Astrocyte (in vitro differentiated cells and primary cell): ENCODE results near the gene C2orf42. TPM values are rescaled to one million over a fixed set of nuclear protein-coding genes. Genes with fewer than 3 reads are reported as not detected.
A peak's percentile ranks its signal among the peaks of the same experiment; 100 is the strongest.

ENCODE experiments used
- DNase-seq: peaks from one replicate; pipeline ENCODE4 v3.0.0-alpha.2; 2010; ENCODE audit warnings: low read depth
- FAIRE-seq: peaks from 2 replicates; lab custom pipeline; 2011; peaks lifted over from hg19 to GRCh38; lab: Jason Lieb, UNC
- H2AFZ ChIP-seq: 2 replicates; pipeline ENCODE4 v1.6.0; 2012; ENCODE audit warnings: low read depth, low read length, inconsistent platforms
- H3K27ac ChIP-seq: 2 replicates; pipeline ENCODE4 v1.5.1; 2011; ENCODE audit warnings: low read depth, low read length, inconsistent platforms
- H3K27me3 ChIP-seq: 2 replicates; pipeline ENCODE4 v1.6.0; 2011; ENCODE audit warnings: low read length, inconsistent platforms; ENCODE audit not compliant: insufficient read depth
- H3K36me3 ChIP-seq: 2 replicates; pipeline ENCODE4 v1.5.1; 2011; ENCODE audit warnings: low read length, inconsistent platforms; ENCODE audit not compliant: insufficient read depth
- H3K4me1 ChIP-seq: 2 replicates; pipeline ENCODE4 v1.5.1; 2011; ENCODE audit warnings: low read length, inconsistent platforms; ENCODE audit not compliant: insufficient read depth
- H3K4me2 ChIP-seq: 2 replicates; pipeline ENCODE4 v1.6.0; 2012; ENCODE audit warnings: low read length, inconsistent platforms
- H3K4me3 ChIP-seq: 2 replicates; pipeline ENCODE4 v1.5.1; 2011; ENCODE audit warnings: low read depth, mild to moderate bottlenecking, low read length, inconsistent platforms; ENCODE audit not compliant: insufficient read depth
- H3K79me2 ChIP-seq: 2 replicates; pipeline ENCODE4 v1.6.0; 2012; ENCODE audit warnings: mild to moderate bottlenecking, low read length, inconsistent platforms; ENCODE audit not compliant: insufficient read depth
- H3K9ac ChIP-seq: 2 replicates; pipeline ENCODE4 v1.6.0; 2012; ENCODE audit warnings: mild to moderate bottlenecking, low read length, inconsistent platforms
- H3K9me3 ChIP-seq: 2 replicates; pipeline ENCODE4 v1.5.1; 2012; ENCODE audit warnings: low read depth, mild to moderate bottlenecking, low read length, inconsistent platforms; ENCODE audit not compliant: insufficient read depth
- H4K20me1 ChIP-seq: 2 replicates; pipeline ENCODE4 v1.6.0; 2012; ENCODE audit warnings: low read length, inconsistent platforms; ENCODE audit not compliant: insufficient read depth
- H3K27ac Mint-ChIP-seq: one replicate; pipeline ENCODE4 v1.8.0; 2021; ENCODE audit warnings: mild to moderate bottlenecking, mixed read lengths; ENCODE audit not compliant: unreplicated experiment
- H3K27me3 Mint-ChIP-seq: one replicate; pipeline ENCODE4 v1.8.0; 2021; ENCODE audit warnings: low read depth, mixed read lengths; ENCODE audit not compliant: unreplicated experiment
- H3K36me3 Mint-ChIP-seq: one replicate; pipeline ENCODE4 v1.8.0; 2021; ENCODE audit warnings: low read depth, mixed read lengths; ENCODE audit not compliant: unreplicated experiment
- H3K4me1 Mint-ChIP-seq: one replicate; pipeline ENCODE4 v1.8.0; 2021; ENCODE audit warnings: low read depth, mixed read lengths; ENCODE audit not compliant: unreplicated experiment
- H3K4me3 Mint-ChIP-seq: one replicate; pipeline ENCODE4 v1.8.0; 2021; ENCODE audit warnings: mild to moderate bottlenecking, moderate library complexity, mixed read lengths; ENCODE audit not compliant: unreplicated experiment
- H3K9me3 Mint-ChIP-seq: one replicate; pipeline ENCODE4 v1.8.0; 2021; ENCODE audit warnings: mild to moderate bottlenecking, mixed read lengths; ENCODE audit not compliant: unreplicated experiment
- CTCF ChIP-seq: IDR thresholded peaks from 2 replicates; pipeline ENCODE4 v1.5.1; 2011; ENCODE audit warnings: low read depth, mild to moderate bottlenecking, inconsistent platforms, low read length, moderate library complexity; ENCODE audit not compliant: insufficient read depth
- EZH2 ChIP-seq: IDR thresholded peaks from 2 replicates; pipeline ENCODE4 v1.6.1; 2012; ENCODE audit warnings: mild to moderate bottlenecking, low read length, inconsistent platforms; ENCODE audit not compliant: insufficient read depth
- total RNA-seq: library from RNA; stranded (reverse); gene quantifications from 2 replicates; pipeline ENCODE4 v1.2.1, GENCODE V29; 2021

Gene C2orf42
- total RNA-seq, 1 donor from 2014 or later, result 20.7 TPM

GRCh38 chr2:70199320-70199864, 8.6 kb upstream of the C2orf42 start:
- H3K4me1 Mint-ChIP-seq, result no peaks in the 10 kb centered on the region
- Histone ChIP-seq H4K20me1 (no peaks in the 10 kb centered on the region), H3K9ac (no peak overlapping the region), H3K9me3 (no peaks in the 10 kb centered on the region), H3K79me2 (no peaks in the 10 kb centered on the region), H3K36me3 (no peaks in the 10 kb centered on the region), H3K4me2 (no peak overlapping the region), H3K27ac (no peak overlapping the region), H3K4me1 (no peaks in the 10 kb centered on the region), H3K4me3 (no peak overlapping the region), H2AFZ (no peak overlapping the region), H3K27me3 (no peaks in the 10 kb centered on the region)
- H3K9me3 Mint-ChIP-seq, result no peaks in the 10 kb centered on the region
- no peak for TF ChIP-seq EZH2
- no peak for TF ChIP-seq CTCF
- no peaks in the 10 kb centered on the region for H3K27me3 Mint-ChIP-seq
- DNase-seq (no peak), FAIRE-seq (no peak)
- H3K4me3 Mint-ChIP-seq, result no peak overlapping the region
- H3K27ac Mint-ChIP-seq, result no peak overlapping the region
- no peaks in the 10 kb centered on the region for H3K36me3 Mint-ChIP-seq

DNA sequence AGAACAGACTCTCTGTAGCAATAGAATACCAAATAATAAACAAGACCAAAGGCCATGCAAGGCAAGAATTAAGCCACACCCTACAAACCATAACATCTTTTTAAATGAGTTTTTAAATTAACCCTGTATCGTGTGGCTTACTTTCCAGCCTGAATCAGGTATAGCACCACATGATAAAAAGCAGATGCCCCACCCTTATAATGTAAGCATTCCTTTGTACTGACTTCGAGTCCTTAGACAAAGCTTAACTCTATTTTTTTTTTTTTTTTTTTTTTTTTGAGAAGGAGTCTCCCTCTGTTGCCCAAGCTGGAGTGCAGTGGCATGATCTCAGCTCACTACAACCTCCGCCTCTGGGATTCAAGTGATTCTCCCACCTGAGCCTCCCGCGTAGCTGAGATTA, 1.7 kb upstream of the C2orf42 start:
- Histone ChIP-seq H3K36me3 (no peaks in the 10 kb centered on the region), H4K20me1 (no peaks in the 10 kb centered on the region), H3K27me3 (no peaks in the 10 kb centered on the region), H3K4me3 (no peak overlapping the region), H3K9ac (no peak overlapping the region), H3K4me2 (no peak overlapping the region), H3K4me1 (peaks cover 5% of the 10 kb centered on the region), H2AFZ (no peak overlapping the region), H3K27ac (no peak overlapping the region), H3K9me3 (no peaks in the 10 kb centered on the region), H3K79me2 (no peaks in the 10 kb centered on the region)
- FAIRE-seq (no peak), DNase-seq (no peak)
- TF ChIP-seq CTCF, result no peak
- TF ChIP-seq EZH2, result no peak
- Mint-ChIP-seq H3K36me3 (no peaks in the 10 kb centered on the region), H3K27me3 (no peaks in the 10 kb centered on the region), H3K9me3 (no peaks in the 10 kb centered on the region), H3K27ac (no peak overlapping the region), H3K4me1 (peaks cover 11% of the 10 kb centered on the region), H3K4me3 (no peak overlapping the region)

DNA sequence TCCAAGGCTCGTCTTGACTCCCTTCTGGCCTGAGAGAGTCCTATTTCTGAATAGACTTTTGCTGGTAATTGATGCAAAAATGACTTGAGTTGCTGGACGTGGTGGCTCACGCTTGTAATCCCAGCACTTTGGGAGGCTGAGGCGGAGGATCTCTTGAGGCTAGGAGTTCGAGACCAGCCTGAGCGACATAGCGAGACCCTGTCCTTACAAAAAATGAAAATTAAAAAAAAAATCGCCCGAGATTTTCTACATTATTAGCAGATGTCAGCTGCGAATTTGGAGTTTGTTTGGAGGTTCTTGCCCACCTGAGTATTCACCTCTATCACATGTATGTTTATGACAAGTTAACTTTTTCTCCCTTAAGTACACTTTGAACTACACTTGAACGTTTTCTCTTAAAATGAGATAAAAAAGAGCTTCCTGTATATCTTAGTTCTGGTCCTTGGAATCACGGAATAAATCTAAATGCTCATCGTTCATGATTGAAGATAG, 471 bp upstream of the C2orf42 start:
- no peak for TF ChIP-seq CTCF
- no peak for TF ChIP-seq EZH2
- H3K9ac ChIP-seq, result peak overlapping the region; percentile 90

More for the DNA sequence above, 471 bp upstream of the C2orf42 start:
- no peaks in the 10 kb centered on the region for H3K27me3 Mint-ChIP-seq
- Histone ChIP-seq H3K36me3 (no peaks in the 10 kb centered on the region), H3K27ac (peak overlapping the region; percentile 92), H3K4me1 (peaks cover 5% of the 10 kb centered on the region), H3K9me3 (no peaks in the 10 kb centered on the region), H3K4me3 (peak overlapping the region; percentile 85), H2AFZ (peak overlapping the region; percentile 88), H3K4me2 (peak overlapping the region; percentile 86), H4K20me1 (no peaks in the 10 kb centered on the region), H3K79me2 (no peaks in the 10 kb centered on the region), H3K27me3 (no peaks in the 10 kb centered on the region)
- H3K36me3 Mint-ChIP-seq, result no peaks in the 10 kb centered on the region
- H3K4me1 Mint-ChIP-seq, result peaks cover 11% of the 10 kb centered on the region
- FAIRE-seq, result no peak
- no peaks in the 10 kb centered on the region for H3K9me3 Mint-ChIP-seq
- peak overlapping the region; percentile 93 for H3K4me3 Mint-ChIP-seq
- peak overlapping the region; percentile 100 for H3K27ac Mint-ChIP-seq
- DNase-seq, result no peak
